Epithelial cell of alveolus of lung (primary cell): ENCODE measurements around the gene PSENEN. TPM values are rescaled to one million over a fixed set of nuclear protein-coding genes. Genes with fewer than 3 reads are reported as not detected.

Experiments
- total RNA-seq: library from RNA; depleted of rRNA; stranded (reverse); fragments of >200 nt; gene quantifications from 2 replicates; pipeline ENCODE4 v1.2.1, GENCODE V29; 2015

PSENEN gene
- total RNA-seq = 43.2 TPM in 2 replicates

GRCh38 chr19:35745328-35746086 lies at the start of gene PSENEN, which contains the start of gene U2AF1L4:
Gene PSENEN (plus strand): TSS chr19:35745651. CDS start chr19:35745931, 280 bp downstream.
Gene U2AF1L4 (minus strand): TSS chr19:35745418. CDS start chr19:35745391, 27 bp downstream.

GRCh38 chr19:35704218-35704617 lies 41.2 kb upstream of the PSENEN start, which contains the start of gene ZBTB32:
Gene ZBTB32 (plus strand): TSS chr19:35704558. CDS start chr19:35714627, 10,069 bp downstream.

GRCh38 chr19:35717665-35718344 lies 27.6 kb upstream of the PSENEN start, which contains the start of gene KMT2B:
Gene KMT2B (plus strand): TSS chr19:35718003. CDS start chr19:35718019, 16 bp downstream.

GRCh38 chr19:35742121-35742724 lies 3.2 kb upstream of the PSENEN start, which contains the start of gene IGFLR1:
Gene IGFLR1 (minus strand): TSS chr19:35742452. CDS start chr19:35741180, 1,272 bp downstream.

GRCh38 chr19:35748106-35749020 lies 2.9 kb downstream of the PSENEN start, which contains the start of gene LIN37:
Gene LIN37 (plus strand): TSS chr19:35748576. CDS start chr19:35748725, 149 bp downstream.

GRCh38 chr19:35756377-35757230 lies 11.2 kb downstream of the PSENEN start, which contains the start of gene HSPB6:
Gene HSPB6 (minus strand): TSS chr19:35757029. CDS start chr19:35757008, 21 bp downstream.

GRCh38 chr19:35757749-35758608 lies 12.5 kb downstream of the PSENEN start, which contains the start of gene PROSER3:
Gene PROSER3 (plus strand): TSS chr19:35758176. CDS start chr19:35758216, 40 bp downstream.

GRCh38 chr19:35775298-35776101 lies 30.0 kb downstream of the PSENEN start, which contains the start of gene ARHGAP33:
Gene ARHGAP33 (plus strand): TSS chr19:35775564. CDS start chr19:35775659, 95 bp downstream.

Other genes starting within 250 kb of the PSENEN start
- gene DMKN, start 232.0 kb upstream of the PSENEN start, total RNA-seq = 15.9 and 24.8 TPM in 2 replicates
- not detected in 2 replicates for gene SBSN, start 217.3 kb upstream of the PSENEN start, total RNA-seq
- gene GAPDHS, start 212.2 kb upstream of the PSENEN start, total RNA-seq = not detected in 2 replicates
- gene TMEM147, start 200.0 kb upstream of the PSENEN start, total RNA-seq = 85.7 and 102 TPM in 2 replicates
- gene ATP4A, start 182.0 kb upstream of the PSENEN start, total RNA-seq = not detected in 2 replicates
- not detected in 2 replicates for gene PMIS2, start 159.5 kb upstream of the PSENEN start, total RNA-seq
- gene HAUS5, start 132.9 kb upstream of the PSENEN start, total RNA-seq = 6.6 and 10.5 TPM in 2 replicates
- gene RBM42, start 116.6 kb upstream of the PSENEN start, total RNA-seq = 93.3 and 101 TPM in 2 replicates
- 0.78 TPM in 1 of 2 replicates, not detected in the other for gene ETV2, start 103.9 kb upstream of the PSENEN start, total RNA-seq
- gene COX6B1, start 97.3 kb upstream of the PSENEN start, total RNA-seq = 500 and 902 TPM in 2 replicates
- gene UPK1A, start 79.1 kb upstream of the PSENEN start, total RNA-seq = not detected in 2 replicates
- gene ZBTB32, start 41.1 kb upstream of the PSENEN start, total RNA-seq = not detected in 2 replicates
- gene KMT2B, start 27.6 kb upstream of the PSENEN start, total RNA-seq = 8.0 and 14.4 TPM in 2 replicates
- 6.9 and 15.9 TPM in 2 replicates for gene IGFLR1, start 3.2 kb upstream of the PSENEN start, total RNA-seq
- gene U2AF1L4, start 233 bp upstream of the PSENEN start, total RNA-seq = 6.9 and 9.3 TPM in 2 replicates
- 15.9 and 20.7 TPM in 2 replicates for gene LIN37, start 2.9 kb downstream of the PSENEN start, total RNA-seq
- gene HSPB6, start 11.4 kb downstream of the PSENEN start, total RNA-seq = 11.1 and 66.8 TPM in 2 replicates
- 12.4 and 18.0 TPM in 2 replicates for gene PROSER3, start 12.5 kb downstream of the PSENEN start, total RNA-seq
- 2.2 and 3.2 TPM in 2 replicates for gene ARHGAP33, start 29.9 kb downstream of the PSENEN start, total RNA-seq
- not detected in 2 replicates for gene PRODH2, start 67.2 kb downstream of the PSENEN start, total RNA-seq
- gene NPHS1, start 106.9 kb downstream of the PSENEN start, total RNA-seq = not detected in 2 replicates
- gene KIRREL2, start 111.3 kb downstream of the PSENEN start, total RNA-seq = 0.13 TPM in 1 of 2 replicates, not detected in the other
- gene APLP1, start 122.9 kb downstream of the PSENEN start, total RNA-seq = 12.8 and 17.3 TPM in 2 replicates
- gene NFKBID, start 154.9 kb downstream of the PSENEN start, total RNA-seq = 2.6 and 3.7 TPM in 2 replicates
- not detected in 2 replicates for gene HCST, start 156.9 kb downstream of the PSENEN start, total RNA-seq
- gene TYROBP, start 162.6 kb downstream of the PSENEN start, total RNA-seq = not detected in 2 replicates
- gene LRFN3, start 190.7 kb downstream of the PSENEN start, total RNA-seq = 8.5 and 13.9 TPM in 2 replicates
- 35.6 and 42.5 TPM in 2 replicates for gene SDHAF1, start 249.5 kb downstream of the PSENEN start, total RNA-seq